IPS-NIHi7 (cell line): ENCODE measurements around the gene TAS2R1.

ENCODE experiments used
- DNase-seq: peaks from one replicate; pipeline ENCODE4 v3.0.0; 2012; ENCODE audit warnings: mixed read lengths; ENCODE audit errors: extremely low spot score

Gene TAS2R1

GRCh38 chr5:9630251-9630650 lies at the start of gene TAS2R1:
TSS of gene TAS2R1 (minus strand) at chr5:9630351. CDS start at chr5:9630032, 319 bp downstream.
- DNase-seq = no peak

GRCh38 chr5:9670371-9670770 lies 40.2 kb upstream of the TAS2R1 start:
- no peak for DNase-seq

- DNase-seq = no peak
Measured at GRCh38 chr5:9667906-9668305, 37.8 kb upstream of the TAS2R1 start.

GRCh38 chr5:9663891-9664290 lies 33.7 kb upstream of the TAS2R1 start:
- DNase-seq = no peak

- no peak for DNase-seq
Measured at GRCh38 chr5:9661316-9662015, 31.3 kb upstream of the TAS2R1 start.

- no peak for DNase-seq
Measured at GRCh38 chr5:9658706-9659105, 28.6 kb upstream of the TAS2R1 start.

- DNase-seq = no peak
Measured at GRCh38 chr5:9657819-9658218, 27.7 kb upstream of the TAS2R1 start.

- no peak for DNase-seq
Measured at GRCh38 chr5:9655641-9656040, 25.5 kb upstream of the TAS2R1 start.

- DNase-seq = no peak
Measured at GRCh38 chr5:9654886-9655285, 24.7 kb upstream of the TAS2R1 start.

GRCh38 chr5:9653811-9654210 lies 23.7 kb upstream of the TAS2R1 start:
- DNase-seq = no peak

- DNase-seq = no peak
Measured at GRCh38 chr5:9653061-9653460, 22.9 kb upstream of the TAS2R1 start.

GRCh38 chr5:9652295-9652694 lies 22.1 kb upstream of the TAS2R1 start:
- no peak for DNase-seq

- DNase-seq = no peak
Measured at GRCh38 chr5:9646843-9647242, 16.7 kb upstream of the TAS2R1 start.

- DNase-seq = no peak
Measured at GRCh38 chr5:9644630-9645029, 14.5 kb upstream of the TAS2R1 start.

- no peak for DNase-seq
Measured at GRCh38 chr5:9642621-9643020, 12.5 kb upstream of the TAS2R1 start.

- DNase-seq = no peak
Measured at GRCh38 chr5:9641806-9642355, 11.7 kb upstream of the TAS2R1 start.

GRCh38 chr5:9632495-9632894 lies 2.3 kb upstream of the TAS2R1 start:
- DNase-seq = no peak

GRCh38 chr5:9627541-9627940 lies 2.6 kb downstream of the TAS2R1 start:
- no peak for DNase-seq

- no peak for DNase-seq
Measured at GRCh38 chr5:9626955-9627354, 3.2 kb downstream of the TAS2R1 start.

GRCh38 chr5:9625731-9626130 lies 4.4 kb downstream of the TAS2R1 start:
- DNase-seq = no peak

- DNase-seq = no peak
Measured at GRCh38 chr5:9625286-9625685, 4.9 kb downstream of the TAS2R1 start.

GRCh38 chr5:9624196-9624947 lies 5.8 kb downstream of the TAS2R1 start:
- no peak for DNase-seq

- no peak for DNase-seq
Measured at GRCh38 chr5:9623661-9624060, 6.5 kb downstream of the TAS2R1 start.
